Measurements from ENCODE around the gene ATF3.

ATF3 gene, protein sequence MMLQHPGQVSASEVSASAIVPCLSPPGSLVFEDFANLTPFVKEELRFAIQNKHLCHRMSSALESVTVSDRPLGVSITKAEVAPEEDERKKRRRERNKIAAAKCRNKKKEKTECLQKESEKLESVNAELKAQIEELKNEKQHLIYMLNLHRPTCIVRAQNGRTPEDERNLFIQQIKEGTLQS

DNA sequence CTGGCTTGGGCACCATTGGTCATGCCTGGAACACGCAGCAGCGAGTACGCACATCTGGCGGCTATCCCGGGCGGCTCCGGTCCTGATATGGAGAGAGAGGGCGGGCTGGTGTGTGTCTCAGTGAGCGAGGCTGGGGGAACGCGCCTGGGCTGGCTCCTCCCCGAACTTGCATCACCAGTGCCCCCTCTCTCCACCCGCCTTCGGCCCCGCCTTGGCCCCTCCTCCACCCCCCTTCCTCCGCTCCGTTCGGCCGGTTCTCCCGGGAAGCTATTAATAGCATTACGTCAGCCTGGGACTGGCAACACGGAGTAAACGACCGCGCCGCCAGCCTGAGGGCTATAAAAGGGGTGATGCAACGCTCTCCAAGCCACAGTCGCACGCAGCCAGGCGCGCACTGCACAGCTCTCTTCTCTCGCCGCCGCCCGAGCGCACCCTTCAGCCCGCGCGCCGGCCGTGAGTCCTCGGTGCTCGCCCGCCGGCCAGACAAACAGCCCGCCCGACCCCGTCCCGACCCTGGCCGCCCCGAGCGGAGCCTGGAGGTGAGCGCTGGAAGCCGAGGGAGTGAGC, at the start of gene ATF3:
ATF3 (plus strand) TSS at position 370 of the 567 bp plus-strand sequence. CDS start 6,261 bp downstream, outside the sequence.
- DNase-seq (ENCODE audit: low read depth, low spot score): peak; percentile 100

DNA sequence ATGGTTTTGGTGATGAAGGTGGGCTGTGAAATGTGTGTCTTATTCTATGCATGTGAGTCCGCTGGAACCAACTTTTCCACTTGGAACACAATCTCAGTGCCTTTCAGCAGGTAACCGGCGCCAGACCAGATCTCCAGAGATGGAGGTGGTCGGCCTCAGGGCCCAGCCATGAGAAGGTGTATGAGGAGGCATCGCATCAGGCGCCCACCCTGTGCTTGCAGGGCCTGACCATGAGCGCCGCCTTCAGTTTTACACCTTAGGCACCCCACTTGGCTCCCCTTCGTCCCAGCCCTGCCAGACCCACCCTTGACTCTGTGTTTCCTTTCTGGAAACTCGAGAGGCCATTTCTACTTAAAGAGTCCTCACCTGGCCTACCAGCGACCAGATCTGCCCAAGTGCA, 48.6 kb upstream of the ATF3 start:
- no peak for DNase-seq (ENCODE audit: low read depth, low spot score)

DNA sequence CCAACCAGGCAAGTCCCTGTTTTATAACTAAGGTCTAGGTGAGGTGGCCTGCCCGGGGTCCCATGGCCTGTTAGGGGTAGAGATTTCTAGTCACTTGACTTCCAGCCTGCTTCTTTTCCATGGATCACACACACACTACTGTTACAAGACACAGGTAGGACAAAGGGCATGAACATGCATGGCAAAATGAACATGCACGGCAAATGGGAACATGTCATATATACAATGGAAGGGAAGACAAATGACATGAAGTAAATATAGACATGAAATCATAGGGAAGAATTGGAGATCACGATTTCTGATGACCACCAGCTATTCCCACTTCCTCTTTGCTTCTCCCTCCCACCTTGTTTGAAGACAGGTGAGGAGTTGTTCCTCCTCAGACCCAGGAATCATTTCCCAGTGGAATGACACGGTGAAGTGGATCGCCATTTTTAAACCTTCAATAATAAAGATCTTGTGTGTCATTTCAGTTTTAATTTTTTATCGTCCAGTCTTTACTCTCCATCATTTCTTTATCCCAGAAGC, 47.6 kb upstream of the ATF3 start:
- no peak for DNase-seq (ENCODE audit: low read depth, low spot score)

DNA sequence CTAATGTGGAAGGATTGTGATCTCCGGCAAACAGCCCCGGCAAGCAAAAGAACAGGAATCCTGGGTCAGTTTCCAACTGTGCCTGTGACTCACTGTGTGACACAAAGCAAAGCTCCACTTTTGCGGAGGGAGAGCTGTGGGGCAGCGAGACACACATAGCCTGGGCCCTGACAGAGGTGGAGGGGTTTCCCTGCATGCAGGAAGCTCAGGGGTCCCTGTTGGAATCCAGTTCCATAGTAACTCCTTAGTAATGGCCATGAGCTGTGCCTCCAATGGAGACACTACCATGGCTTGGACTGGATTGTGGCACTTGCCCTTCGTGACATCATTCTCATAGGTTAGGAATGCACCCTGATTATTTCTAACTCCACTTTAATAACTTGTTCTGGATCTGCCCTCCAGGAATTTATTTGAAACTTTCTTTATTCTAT, 47.0 kb upstream of the ATF3 start:
- DNase-seq (ENCODE audit: low read depth, low spot score): peak; percentile 87

GRCh38 chr1:212562771-212563170, 45.8 kb upstream of the ATF3 start:
- no peak for DNase-seq (ENCODE audit: low read depth, low spot score)

DNA sequence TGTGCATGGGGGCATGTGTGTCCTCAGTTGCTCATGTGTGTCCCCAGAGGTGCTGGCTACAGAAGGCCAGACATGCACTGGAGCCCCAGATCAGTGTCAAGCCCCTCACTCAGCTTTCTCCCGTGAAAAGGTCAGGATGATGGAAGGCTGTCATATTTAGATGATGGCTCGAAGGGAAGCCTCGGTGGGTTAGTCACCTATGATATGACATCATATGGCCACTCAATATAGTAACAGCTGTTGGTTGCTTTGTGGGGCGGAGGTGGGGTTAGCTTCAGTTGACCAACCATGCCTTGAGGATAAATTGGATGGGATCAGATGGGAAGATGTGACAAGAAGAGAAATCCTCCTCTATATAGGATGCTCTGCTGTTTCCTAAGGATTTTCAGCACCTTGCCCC, 43.5 kb upstream of the ATF3 start:
- no peak for DNase-seq (ENCODE audit: low read depth, low spot score)

- DNase-seq (ENCODE audit: low read depth, low spot score): no peak
Observed at GRCh38 chr1:212565571-212566305, 42.8 kb upstream of the ATF3 start.

DNA sequence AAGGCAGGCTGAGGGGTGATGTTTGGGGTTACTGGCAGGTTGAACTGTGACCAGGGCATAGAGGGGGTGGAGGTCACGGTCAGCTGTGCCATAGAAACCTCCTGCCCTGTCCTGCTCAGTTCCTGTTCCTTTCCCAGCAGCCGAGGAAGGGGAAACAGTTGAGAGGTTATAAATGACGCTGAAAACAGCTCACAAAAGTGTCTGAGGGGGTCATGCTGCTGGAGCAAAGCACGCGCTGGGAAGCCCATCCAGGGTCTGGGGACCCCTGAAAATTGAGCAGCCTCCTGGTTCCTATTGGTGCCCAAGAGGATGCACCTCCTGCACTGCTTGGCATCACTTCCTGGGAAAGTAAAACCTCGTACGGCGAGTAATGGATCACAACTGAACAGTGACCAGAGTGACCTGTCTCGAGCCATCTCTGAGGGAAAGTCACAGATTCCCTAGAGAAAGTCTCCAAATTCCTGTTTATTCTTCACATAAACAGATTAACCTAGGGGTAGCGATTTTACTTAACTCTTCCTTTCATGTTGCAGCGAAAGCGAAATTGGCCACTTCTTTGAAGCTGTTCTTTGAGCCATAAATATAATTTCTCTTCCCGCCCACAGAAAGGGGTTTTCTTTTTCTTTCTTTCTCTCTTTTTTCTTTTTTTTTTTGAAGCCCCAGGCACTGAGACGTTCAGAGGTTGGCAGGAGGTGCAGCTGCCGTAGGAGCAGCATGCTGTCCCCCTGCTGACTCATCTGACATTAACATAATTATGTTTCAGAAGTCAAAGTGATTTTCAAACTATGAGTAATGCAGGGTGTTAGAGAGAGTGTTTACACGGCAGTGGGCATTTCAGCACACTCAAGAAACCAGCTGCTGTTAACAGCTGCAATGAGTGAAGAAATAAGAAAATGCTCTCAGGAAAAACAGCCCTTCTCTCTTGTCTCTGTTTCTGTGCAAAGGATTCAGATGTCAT, 41.8 kb upstream of the ATF3 start:
- peak; percentile 80 for DNase-seq (ENCODE audit: low read depth, low spot score)

- DNase-seq (ENCODE audit: low read depth, low spot score): no peak
Observed at GRCh38 chr1:212567638-212568037, 40.9 kb upstream of the ATF3 start.

DNA sequence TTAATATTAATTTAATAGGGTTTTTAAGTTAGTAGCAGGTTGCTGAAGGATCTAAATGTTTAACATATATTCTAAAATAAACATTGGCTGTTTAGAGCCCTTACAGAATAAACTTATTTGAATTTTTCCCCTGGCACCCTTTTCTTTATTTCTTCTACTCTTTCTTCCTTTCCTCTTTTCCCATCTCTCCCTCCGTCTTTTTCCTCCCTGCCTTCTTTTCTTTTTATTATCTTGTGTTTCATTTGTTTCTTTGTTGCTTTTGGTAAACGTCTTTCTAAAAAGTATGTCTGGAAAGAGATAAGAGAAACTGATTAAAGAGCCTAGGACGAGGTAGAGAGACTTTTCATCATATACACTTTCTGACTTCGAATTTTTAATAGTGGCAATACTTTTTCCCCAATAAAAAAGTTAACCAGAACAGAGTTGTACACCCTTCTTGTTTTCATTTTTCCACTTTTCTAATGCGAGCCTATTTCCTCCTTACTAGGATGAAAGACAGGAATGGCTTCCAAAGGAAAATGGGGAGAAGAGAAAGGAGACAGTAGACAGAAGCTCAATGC, 39.5 kb upstream of the ATF3 start:
- no peak for DNase-seq (ENCODE audit: low read depth, low spot score)

- DNase-seq (ENCODE audit: low read depth, low spot score): no peak
Observed at GRCh38 chr1:212574732-212575131, 33.8 kb upstream of the ATF3 start.

DNA sequence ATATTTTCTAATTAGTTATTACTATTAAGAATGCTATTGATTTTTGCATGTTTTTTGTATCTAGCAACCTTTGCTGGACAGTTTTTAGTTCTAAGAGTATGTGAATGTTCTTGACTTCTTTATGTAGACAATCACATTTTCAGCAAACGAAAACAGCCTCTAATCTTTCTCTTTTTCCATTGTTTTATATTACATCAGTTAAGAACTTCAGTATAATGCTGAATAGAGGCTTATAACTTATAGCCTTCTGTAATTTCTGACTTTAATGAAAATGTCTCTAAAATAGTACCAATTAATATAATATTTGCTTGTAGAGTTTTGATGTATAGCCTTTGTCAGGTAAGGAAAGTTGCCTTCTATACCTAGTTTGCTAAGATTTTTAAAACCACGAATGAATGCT, 33.2 kb upstream of the ATF3 start:
- no peak for DNase-seq (ENCODE audit: low read depth, low spot score)

- no peak for DNase-seq (ENCODE audit: low read depth, low spot score)
Observed at GRCh38 chr1:212578041-212578440, 30.5 kb upstream of the ATF3 start.

- no peak for DNase-seq (ENCODE audit: low read depth, low spot score)
Observed at GRCh38 chr1:212581034-212581433, 27.5 kb upstream of the ATF3 start.

GRCh38 chr1:212582291-212582690, 26.3 kb upstream of the ATF3 start:
- no peak for DNase-seq (ENCODE audit: low read depth, low spot score)

DNA sequence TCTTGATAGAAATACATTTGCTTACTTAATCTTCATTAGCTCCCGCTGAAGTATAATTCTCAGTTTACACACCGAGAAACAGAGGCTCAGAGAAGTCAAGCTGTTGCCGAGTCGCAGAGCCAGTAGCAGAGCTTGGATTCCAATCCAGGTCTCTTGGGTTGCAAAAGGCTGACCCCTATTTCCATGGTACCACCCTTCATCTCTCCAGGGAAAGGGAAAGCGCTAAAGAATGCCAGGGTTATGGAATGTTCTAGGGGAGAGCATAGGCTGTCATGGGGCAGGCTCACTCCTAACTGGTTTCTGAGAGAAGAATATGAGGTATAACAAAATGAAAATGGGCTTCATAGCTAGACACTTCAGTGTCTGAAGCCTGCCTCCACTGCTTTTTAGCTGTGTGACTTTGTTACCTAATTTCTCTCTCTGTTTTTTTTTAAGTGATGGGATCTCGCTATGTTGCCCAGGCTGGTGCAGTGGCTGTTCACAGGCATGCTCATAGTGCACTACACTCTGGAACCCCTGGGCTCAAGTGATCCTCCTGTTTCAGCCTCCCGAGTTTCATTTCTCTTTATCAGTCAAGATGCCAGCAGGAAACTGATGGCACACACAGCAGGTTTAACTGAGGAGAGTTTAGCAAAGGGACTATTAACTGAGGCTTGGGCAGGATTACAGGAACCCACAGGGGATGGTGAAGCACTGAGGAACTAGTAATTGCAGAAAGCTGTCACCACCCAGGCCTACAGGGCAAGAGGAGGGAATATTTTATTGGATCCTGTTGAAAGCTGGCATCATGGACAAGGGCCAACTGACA, 25.5 kb upstream of the ATF3 start:
- DNase-seq (ENCODE audit: low read depth, low spot score): no peak

DNA sequence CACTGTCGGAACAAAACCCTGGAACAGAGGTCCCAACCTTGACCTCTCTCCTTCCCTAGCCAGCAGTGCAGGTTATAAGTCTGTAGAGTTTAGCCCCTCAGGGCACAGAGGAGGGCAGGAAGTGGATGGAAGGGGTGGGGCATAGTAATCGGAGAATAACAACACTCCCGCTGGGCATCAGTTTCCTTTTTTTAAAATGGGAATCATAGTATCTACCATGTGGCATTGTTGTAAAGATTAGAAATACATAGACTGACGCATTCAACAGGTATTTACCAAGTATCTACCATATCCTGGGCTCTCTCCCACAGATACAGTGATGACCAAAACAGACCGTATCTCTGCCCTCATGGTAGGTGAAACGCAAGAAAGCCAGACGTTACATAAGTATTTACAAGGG, 24.9 kb upstream of the ATF3 start:
- DNase-seq (ENCODE audit: low read depth, low spot score): no peak

DNA sequence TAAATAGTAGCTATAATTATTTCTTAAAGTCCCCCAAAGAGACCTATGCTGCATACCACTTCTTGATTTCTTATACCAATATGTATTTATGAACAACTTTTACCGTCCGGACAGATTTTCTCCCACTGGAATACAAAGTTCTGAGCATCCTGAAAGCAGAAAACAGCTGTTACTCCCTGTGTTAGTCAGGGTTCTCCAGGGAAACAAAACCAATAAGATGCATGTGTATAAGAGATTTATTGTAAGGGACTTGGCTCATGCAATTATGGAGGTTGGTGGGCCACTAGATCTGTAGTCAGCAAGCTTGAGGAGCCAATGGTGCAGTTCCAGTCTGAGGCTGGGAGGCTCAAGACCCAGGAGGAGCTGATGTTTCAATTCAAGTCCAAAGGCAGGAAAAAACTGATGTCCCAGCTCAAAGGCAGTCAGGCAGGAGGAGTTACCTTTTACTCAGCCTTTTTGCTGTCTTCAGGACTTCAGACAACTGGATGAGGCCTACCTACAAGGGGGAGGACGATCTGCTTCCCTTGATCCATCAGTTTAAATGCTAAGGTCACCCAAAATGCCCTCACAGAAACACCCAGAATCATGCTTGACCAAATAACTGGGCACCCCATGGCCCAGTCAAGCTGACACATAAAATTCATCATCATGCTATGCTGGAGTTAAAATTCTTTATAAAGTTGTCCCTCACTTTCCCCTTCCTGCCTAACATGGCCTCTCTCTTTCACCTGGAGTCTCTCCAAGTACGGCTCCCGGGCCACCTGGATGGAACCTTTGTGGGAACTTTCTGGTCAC, 24.3 kb upstream of the ATF3 start:
- no peak for DNase-seq (ENCODE audit: low read depth, low spot score)

- no peak for DNase-seq (ENCODE audit: low read depth, low spot score)
Observed at GRCh38 chr1:212585210-212585609, 23.4 kb upstream of the ATF3 start.
